Spleen (tissue), 7 donors: ENCODE data around the gene FBXW7.

Experiments
- POLR2A ChIP-seq, 3 donors: fragments of 450-650 bp; IDR thresholded peaks; one replicate each; pipeline ENCODE4 v1.5.1; 2017; ENCODE audit warnings: antibody characterized with exemption in 3 of 3, mild to moderate bottlenecking in 1 of 3
- TF ChIP-seq, protein P1 (sequence below), 11 experiments: fragments of 200-600 bp in 7 of 11; fragments of 450-650 bp in 4 of 11; sonication (generic) in 4 of 11; IDR thresholded peaks in 8 of 11; conservative IDR thresholded peaks in 3 of 11; 1 replicate in 7 of 11; 2 replicates in 4 of 11; pipeline versions ENCODE4 v1.4.0 to v1.8.0; 2016 to 2021; ENCODE audit warnings: antibody characterized with exemption in 11 of 11, inconsistent platforms in 4 of 11, mild to moderate bottlenecking in 1 of 11
- donor health status: DM: no; HTN: no; CAD: no; lungs with moderate emphysema.
- donor health status: DM: no; HTN: no; CAD: no.
- donor health status: DM: no; HTN: no; CAD: no.

- TF ChIP-seq, protein P1, sequence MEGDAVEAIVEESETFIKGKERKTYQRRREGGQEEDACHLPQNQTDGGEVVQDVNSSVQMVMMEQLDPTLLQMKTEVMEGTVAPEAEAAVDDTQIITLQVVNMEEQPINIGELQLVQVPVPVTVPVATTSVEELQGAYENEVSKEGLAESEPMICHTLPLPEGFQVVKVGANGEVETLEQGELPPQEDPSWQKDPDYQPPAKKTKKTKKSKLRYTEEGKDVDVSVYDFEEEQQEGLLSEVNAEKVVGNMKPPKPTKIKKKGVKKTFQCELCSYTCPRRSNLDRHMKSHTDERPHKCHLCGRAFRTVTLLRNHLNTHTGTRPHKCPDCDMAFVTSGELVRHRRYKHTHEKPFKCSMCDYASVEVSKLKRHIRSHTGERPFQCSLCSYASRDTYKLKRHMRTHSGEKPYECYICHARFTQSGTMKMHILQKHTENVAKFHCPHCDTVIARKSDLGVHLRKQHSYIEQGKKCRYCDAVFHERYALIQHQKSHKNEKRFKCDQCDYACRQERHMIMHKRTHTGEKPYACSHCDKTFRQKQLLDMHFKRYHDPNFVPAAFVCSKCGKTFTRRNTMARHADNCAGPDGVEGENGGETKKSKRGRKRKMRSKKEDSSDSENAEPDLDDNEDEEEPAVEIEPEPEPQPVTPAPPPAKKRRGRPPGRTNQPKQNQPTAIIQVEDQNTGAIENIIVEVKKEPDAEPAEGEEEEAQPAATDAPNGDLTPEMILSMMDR (IDR thresholded peaks at IDR 0.05 in 8 of 11, conservative IDR thresholded peaks at IDR 0.05 in 3 of 11) = no peak
- no peak for TF ChIP-seq POLR2A (IDR thresholded peaks at IDR 0.05)
Measured at GRCh38 chr4:152328582-152328981, 207.3 kb downstream of the FBXW7 start.
